Activated CD4-positive, alpha-beta T cell treated with anti-CD3 and anti-CD28 coated beads, Interleukin-10, Interleukin-2, amounts not matched to agents 100 ng/mL and 50 ng/mL, durations not matched to agents 16 hours and 8 hours (primary cell): Measurements from ENCODE around the gene SLC35F1.
"Not testable (repeated sequence)": the region's sequence is repeated elsewhere in the genome, so short reads cannot be mapped to it uniquely, and the experiment has no call there.

Experiments used
- DNase-seq: peaks from one replicate; pipeline ENCODE4 v3.0.0-alpha.2; 2020

SLC35F1 gene

GRCh38 chr6:117928833-117929232 lies 21.8 kb downstream of the SLC35F1 start:
- no peak for DNase-seq

- no peak for DNase-seq
Observed at GRCh38 chr6:117929501-117929900, 22.4 kb downstream of the SLC35F1 start.

GRCh38 chr6:117930645-117931044 lies 23.6 kb downstream of the SLC35F1 start:
- DNase-seq = no peak

DNA sequence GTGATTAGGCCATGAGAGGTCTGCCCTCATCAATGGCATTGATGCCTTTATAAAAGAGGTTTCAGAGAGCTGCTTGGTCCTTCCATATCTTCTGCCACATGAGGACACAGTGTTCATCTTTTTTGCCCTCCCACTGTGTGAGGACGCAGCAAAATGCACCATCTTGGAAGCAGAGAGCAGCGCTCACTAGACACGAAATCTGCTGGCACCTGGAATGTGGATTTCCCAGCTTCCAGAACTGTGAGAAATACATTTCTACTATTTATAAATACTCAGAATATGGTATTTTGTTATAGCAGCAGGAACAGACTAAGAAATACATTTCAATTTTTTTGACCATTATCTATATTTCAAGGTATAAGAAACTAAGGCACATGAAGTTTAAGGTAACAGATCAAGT lies 24.9 kb downstream of the SLC35F1 start:
- no peak for DNase-seq

GRCh38 chr6:117932676-117933075 lies 25.6 kb downstream of the SLC35F1 start:
- no peak for DNase-seq

DNA sequence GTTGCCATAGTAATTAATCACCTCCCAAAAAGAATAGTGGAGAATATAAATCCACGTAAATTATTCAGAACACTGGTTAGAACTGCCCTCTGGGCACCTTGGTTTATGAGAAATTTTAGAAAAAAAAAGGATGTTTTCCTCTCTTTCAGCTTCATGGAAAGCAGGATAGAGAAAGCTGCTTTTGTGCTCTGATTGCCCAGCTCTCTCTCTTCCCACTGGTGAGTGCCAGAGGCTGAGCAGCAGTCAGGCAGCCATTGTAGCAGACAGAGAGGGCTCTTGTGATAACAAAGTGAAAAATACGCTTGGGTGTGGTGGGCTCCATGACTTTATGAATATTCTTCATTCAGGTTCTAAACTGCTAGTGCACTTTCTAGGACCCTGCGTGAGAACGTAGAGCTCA lies 26.4 kb downstream of the SLC35F1 start:
- no peak for DNase-seq

- no peak for DNase-seq
Observed at GRCh38 chr6:117938311-117938995, 31.4 kb downstream of the SLC35F1 start.

- peak; percentile 2 for DNase-seq
Observed at GRCh38 chr6:117947234-117947633, 40.2 kb downstream of the SLC35F1 start.

GRCh38 chr6:117951783-117952182 lies 44.7 kb downstream of the SLC35F1 start:
- no peak for DNase-seq

GRCh38 chr6:117955684-117956256 lies 48.7 kb downstream of the SLC35F1 start:
- no peak for DNase-seq

GRCh38 chr6:117956386-117956785 lies 49.3 kb downstream of the SLC35F1 start:
- DNase-seq = no peak

DNA sequence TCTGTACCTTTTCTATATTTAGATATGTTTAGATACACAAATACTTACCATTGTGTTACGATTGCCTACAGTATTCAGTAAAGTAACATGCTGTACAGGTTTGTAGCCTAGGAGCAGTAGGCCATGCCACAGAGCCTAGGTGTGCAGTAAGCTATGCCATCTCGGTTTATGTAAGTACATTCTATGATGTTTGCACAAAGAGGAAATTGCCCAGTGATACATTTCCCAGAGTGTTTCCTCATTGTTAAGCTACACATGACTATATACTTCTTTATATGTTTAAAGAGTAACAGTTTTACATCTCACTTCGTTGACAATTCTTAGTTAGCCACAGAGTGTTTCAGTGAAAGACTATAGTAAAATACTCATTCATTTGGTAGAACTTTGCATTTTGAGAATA lies 51.5 kb downstream of the SLC35F1 start:
- DNase-seq = no peak

- DNase-seq = no peak
Observed at GRCh38 chr6:117960877-117961276, 53.8 kb downstream of the SLC35F1 start.

- DNase-seq = no peak
Observed at GRCh38 chr6:117961301-117961700, 54.2 kb downstream of the SLC35F1 start.

DNA sequence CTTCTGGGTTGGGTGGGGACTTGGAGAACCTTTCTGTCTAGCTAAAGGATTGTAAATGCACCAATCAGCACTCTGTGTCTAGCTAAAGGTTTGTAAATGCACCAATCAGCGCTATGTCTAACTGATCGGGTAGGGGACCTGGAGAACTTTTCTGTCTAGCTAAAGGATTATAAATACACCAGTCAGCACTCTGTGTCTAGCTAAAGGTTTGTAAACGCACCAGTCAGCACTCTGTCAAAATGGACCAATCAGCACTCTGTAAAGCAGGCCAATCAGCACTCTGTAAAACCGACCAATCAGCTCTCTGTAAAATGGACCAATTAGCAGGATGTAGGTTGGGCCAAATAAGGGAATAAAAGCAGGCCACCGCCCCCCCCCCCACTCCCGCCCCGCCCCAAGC lies 58.7 kb downstream of the SLC35F1 start:
- not testable (repeated sequence) for DNase-seq

DNA sequence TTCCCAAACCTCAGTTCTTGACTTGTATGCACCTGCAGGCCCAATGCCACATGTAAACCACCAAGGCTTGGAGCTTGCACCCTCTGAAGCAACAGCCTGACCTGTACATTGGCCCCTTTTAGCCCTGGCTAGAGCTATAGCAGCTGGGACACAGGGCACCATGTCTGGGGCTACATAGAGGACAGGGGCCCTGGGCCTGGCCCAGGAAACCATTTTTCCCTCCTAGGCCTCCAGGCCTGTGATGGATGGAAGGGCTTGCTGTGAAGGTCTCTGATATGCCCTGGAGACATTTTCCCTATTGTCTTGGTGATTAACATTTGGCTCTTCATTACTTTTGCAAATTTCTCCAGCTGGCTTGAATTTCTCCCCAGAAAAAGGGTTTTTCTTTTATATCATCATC lies 64.6 kb downstream of the SLC35F1 start:
- no peak for DNase-seq

- no peak for DNase-seq
Observed at GRCh38 chr6:117974914-117975627, 68.0 kb downstream of the SLC35F1 start.

DNA sequence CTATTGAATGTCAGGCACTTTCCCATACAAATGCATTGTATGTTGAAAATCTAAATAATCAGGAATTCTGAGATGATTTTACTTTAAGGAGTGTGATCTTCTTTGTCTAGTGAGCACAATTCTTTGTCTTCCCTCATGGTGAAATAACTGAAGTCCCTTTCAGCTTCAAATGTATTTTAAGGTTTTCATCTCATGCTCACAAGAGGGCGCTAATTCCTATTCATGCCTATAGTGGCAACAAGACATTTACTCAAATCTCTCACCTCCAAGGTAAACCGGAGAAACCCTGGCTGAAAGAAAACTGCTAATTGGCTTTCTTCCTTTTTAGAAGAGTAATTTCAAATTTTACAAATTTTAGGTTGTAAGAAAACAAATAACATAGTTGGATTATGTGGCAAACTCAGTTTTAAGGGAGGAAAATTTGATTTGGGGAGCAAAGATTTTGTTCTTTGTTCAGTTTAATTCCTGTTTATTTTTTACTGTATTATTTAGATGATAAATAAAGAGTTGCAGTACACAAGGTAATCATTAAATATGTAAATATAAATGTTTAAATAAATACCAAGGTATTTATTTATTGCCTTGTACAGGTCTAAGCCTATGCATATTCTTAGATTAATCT lies 69.1 kb downstream of the SLC35F1 start:
- DNase-seq = peak; percentile 49

GRCh38 chr6:117985916-117986315 lies 78.9 kb downstream of the SLC35F1 start:
- no peak for DNase-seq

DNA sequence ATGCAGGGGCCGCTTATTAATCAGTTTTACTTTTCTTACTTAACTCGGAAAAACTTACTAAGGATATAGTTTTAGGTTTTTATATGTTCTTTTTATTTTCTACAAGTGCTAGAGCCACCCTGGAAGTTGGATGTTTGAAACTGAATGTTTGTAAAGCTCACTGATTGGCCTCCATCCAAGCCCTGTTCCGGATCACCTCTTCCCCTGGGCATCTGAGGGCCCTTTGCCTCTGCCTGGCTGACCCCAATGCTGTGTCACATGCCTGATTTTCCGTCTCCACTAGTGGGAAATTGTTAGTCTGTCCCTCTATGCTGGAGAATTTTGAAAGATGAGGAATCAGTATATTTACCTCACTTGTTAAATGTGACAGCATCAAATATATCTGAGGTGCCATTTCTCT lies 79.3 kb downstream of the SLC35F1 start:
- no peak for DNase-seq

- DNase-seq = no peak
Observed at GRCh38 chr6:117989086-117989485, 82.0 kb downstream of the SLC35F1 start.

GRCh38 chr6:117990151-117990550 lies 83.1 kb downstream of the SLC35F1 start:
- DNase-seq = no peak

GRCh38 chr6:117992856-117993255 lies 85.8 kb downstream of the SLC35F1 start:
- no peak for DNase-seq

- no peak for DNase-seq
Observed at GRCh38 chr6:118012944-118013343, 105.9 kb downstream of the SLC35F1 start.
